GM23338 (cell line): ENCODE results near the gene ACOT13. TPM values are rescaled to one million over a fixed set of nuclear protein-coding genes. Genes with fewer than 3 reads are reported as not detected.
A peak's percentile ranks its signal among the peaks of the same experiment; 100 is the strongest.

ENCODE experiments used
- ATAC-seq: fragments of 200-7000 bp; cut with Tn5 transposase; 3 replicates; pipeline ENCODE4 v1.9.1; 2020
- DNase-seq: peaks from one replicate; pipeline ENCODE4 v3.0.0-alpha.2; 2015; ENCODE audit warnings: low spot score
- H2AFZ ChIP-seq: fragments of 200-600 bp; sonication (generic); 2 replicates; pipeline ENCODE4 v1.8.0; 2016; ENCODE audit warnings: antibody characterized with exemption, mild to moderate bottlenecking, moderate library complexity
- H3F3A ChIP-seq: fragments of 200-600 bp; sonication (generic); replicated peaks from 2 replicates; pipeline ENCODE4 v1.8.0; 2017; ENCODE audit warnings: antibody characterized with exemption, mixed run types, low read depth
- H3K27ac ChIP-seq: fragments of 200-600 bp; sonication (generic); 2 replicates; pipeline ENCODE4 v1.6.1; 2016; ENCODE audit warnings: low read depth
- H3K27me3 ChIP-seq: fragments of 200-600 bp; sonication (generic); 2 replicates; pipeline ENCODE4 v1.8.0; 2016; ENCODE audit warnings: mild to moderate bottlenecking, mixed run types, moderate library complexity; ENCODE audit not compliant: insufficient read depth
- H3K36me3 ChIP-seq: fragments of 200-600 bp; sonication (generic); 2 replicates; pipeline ENCODE4 v1.8.0; 2016; ENCODE audit warnings: mild to moderate bottlenecking; ENCODE audit not compliant: insufficient read depth
- H3K4me1 ChIP-seq: fragments of 200-600 bp; sonication (generic); 2 replicates; pipeline ENCODE4 v1.8.0; 2016; ENCODE audit warnings: mild to moderate bottlenecking, moderate library complexity; ENCODE audit not compliant: insufficient read depth
- H3K4me2 ChIP-seq: fragments of 200-600 bp; sonication (generic); 2 replicates; pipeline ENCODE4 v1.7.1; 2017; ENCODE audit warnings: mixed run types
- H3K4me3 ChIP-seq: fragments of 200-600 bp; sonication (generic); 2 replicates; pipeline ENCODE4 v1.6.1; 2016; ENCODE audit warnings: mixed run types
- H3K79me2 ChIP-seq: fragments of 200-600 bp; sonication (generic); replicated peaks from 2 replicates; pipeline ENCODE4 v1.8.0; 2017; ENCODE audit warnings: mild to moderate bottlenecking; ENCODE audit not compliant: insufficient read depth
- H3K9me2 ChIP-seq: fragments of 200-600 bp; sonication (generic); 2 replicates; pipeline ENCODE4 v1.8.0; 2017; ENCODE audit not compliant: insufficient read depth
- H4K20me1 ChIP-seq: fragments of 200-600 bp; sonication (generic); replicated peaks from 2 replicates; pipeline ENCODE4 v1.8.0; 2017; ENCODE audit warnings: mild to moderate bottlenecking; ENCODE audit not compliant: insufficient read depth
- H3K27ac Mint-ChIP-seq: 2 replicates; pipeline ENCODE4 v1.8.0; 2020; ENCODE audit warnings: inconsistent platforms, mild to moderate bottlenecking, moderate library complexity, mixed read lengths
- H3K27me3 Mint-ChIP-seq: 3 replicates; pipeline ENCODE4 v1.8.0; 2022; ENCODE audit warnings: low read depth, mild to moderate bottlenecking, moderate library complexity, mixed read lengths, inconsistent platforms; ENCODE audit not compliant: insufficient read depth, poor library complexity
- H3K36me3 Mint-ChIP-seq: 3 replicates; pipeline ENCODE4 v1.8.0; 2021; ENCODE audit warnings: low read depth, mild to moderate bottlenecking, inconsistent platforms, moderate library complexity, mixed read lengths
- H3K4me1 Mint-ChIP-seq: 3 replicates; pipeline ENCODE4 v1.8.0; 2020; ENCODE audit warnings: mild to moderate bottlenecking, inconsistent platforms, mixed read lengths
- H3K4me3 Mint-ChIP-seq: 3 replicates; pipeline ENCODE4 v1.8.0; 2021; ENCODE audit warnings: moderate library complexity, mild to moderate bottlenecking, inconsistent platforms, mixed read lengths
- H3K9me3 Mint-ChIP-seq: 3 replicates; pipeline ENCODE4 v1.8.0; 2020; ENCODE audit warnings: moderate library complexity, mild to moderate bottlenecking, inconsistent platforms, mixed read lengths
- ETS1 ChIP-seq: IDR thresholded peaks from 2 replicates; pipeline ENCODE4 v1.6.1; 2016; ENCODE audit warnings: antibody characterized with exemption
- EZH2 ChIP-seq: fragments of 200-600 bp; sonication (generic); IDR thresholded peaks from one replicate; pipeline ENCODE4 v1.8.0; 2017; ENCODE audit warnings: antibody characterized with exemption, mild to moderate bottlenecking, low read depth; ENCODE audit not compliant: unreplicated experiment
- NANOG ChIP-seq: IDR thresholded peaks from 2 replicates; pipeline ENCODE4 v1.6.1; 2016; ENCODE audit warnings: antibody characterized with exemption, borderline replicate concordance
- REST ChIP-seq: IDR thresholded peaks from one replicate; pipeline ENCODE4 v1.6.1; 2018; ENCODE audit warnings: antibody characterized with exemption; ENCODE audit not compliant: unreplicated experiment
- STAT1 ChIP-seq: IDR thresholded peaks from one replicate; pipeline ENCODE4 v1.6.1; 2016; ENCODE audit warnings: antibody characterized with exemption; ENCODE audit not compliant: unreplicated experiment
- ZNF114 ChIP-seq: fragments of 250-450 bp; sonication (Bioruptor Pico); IDR thresholded peaks from 2 replicates; pipeline ENCODE4 v1.5.0; 2020; ENCODE audit warnings: mild to moderate bottlenecking, moderate library complexity
- ZNF462 ChIP-seq: fragments of 250-450 bp; sonication (Bioruptor Pico); IDR thresholded peaks from 2 replicates; pipeline ENCODE4 v1.5.0; 2020; ENCODE audit warnings: mild to moderate bottlenecking, moderate library complexity
- polyA plus RNA-seq: library from polyadenylated mRNA; unstranded; fragments of >200 nt; fragmentation: Nextera tagmentation; extraction: Ambion mirVana; gene quantifications from 2 replicates; pipeline ENCODE4 v1.2.1, GENCODE V29; 2016
- total RNA-seq: library from RNA; depleted of rRNA; stranded (reverse); fragments of >200 nt; shearing (Covaris generic); gene quantifications from 2 replicates; pipeline ENCODE4 v1.2.3, GENCODE V29; 2014

The ACOT13 gene
- total and polyA plus RNA-seq, 2 experiments from 2014 or later: 17.8 to 175 TPM

GRCh38 chr6:24631671-24632070 is 35.2 kb upstream of the ACOT13 start (continued):
- TF ChIP-seq REST (no peak), ZNF114 (CRISPR knock-in tag) (no peak), STAT1 (no peak)

GRCh38 chr6:24632573-24632972 is 34.3 kb upstream of the ACOT13 start:
- DNase-seq (no peak), ATAC-seq (peak; percentile 50; the same call in 2 of the 3 replicates)
- Histone ChIP-seq H3K4me2 (no peak overlapping the region), H4K20me1 (no peaks in the 10 kb centered on the region), H3K27ac (no peak overlapping the region), H3K4me1 (peaks cover 15% of the 10 kb centered on the region; the same call in 1 of the 2 replicates), H2AFZ (peak overlapping the region; percentile 61), H3K27me3 (no peaks in the 10 kb centered on the region), H3K36me3 (no peaks in the 10 kb centered on the region), H3K79me2 (no peaks in the 10 kb centered on the region), H3K9me2 (no peaks in the 10 kb centered on the region), H3F3A (no peaks in the 10 kb centered on the region), H3K4me3 (no peak overlapping the region)
- Mint-ChIP-seq H3K27me3 (no peaks in the 10 kb centered on the region), H3K27ac (no peak overlapping the region), H3K4me1 (peaks cover 31% of the 10 kb centered on the region), H3K9me3 (0 out of 3 replicates have a peak, but pooled peaks cover 4% of the 10 kb centered on the region), H3K36me3 (peaks cover 10% of the 10 kb centered on the region; the same call in 1 of the 3 replicates), H3K4me3 (no peak overlapping the region)
- no peak for TF ChIP-seq ETS1

- Mint-ChIP-seq H3K27me3 (no peaks in the 10 kb centered on the region), H3K27ac (no peak overlapping the region), H3K9me3 (peaks cover 19% of the 10 kb centered on the region; the same call in 1 of the 3 replicates), H3K4me1 (peaks cover 18% of the 10 kb centered on the region), H3K4me3 (no peak overlapping the region), H3K36me3 (peaks cover 14% of the 10 kb centered on the region; the same call in 1 of the 3 replicates)
- DNase-seq (no peak), ATAC-seq (no peak)
- no peaks in the 10 kb centered on the region for H4K20me1 ChIP-seq
- H3K27me3 ChIP-seq: no peaks in the 10 kb centered on the region
- no peak overlapping the region for H3K4me3 ChIP-seq
- no peak overlapping the region for H3K27ac ChIP-seq
- no peak overlapping the region for H2AFZ ChIP-seq
- no peak overlapping the region for H3K4me2 ChIP-seq
- 0 out of 2 replicates have a peak, but pooled peaks cover 8% of the 10 kb centered on the region for H3K4me1 ChIP-seq
- H3F3A ChIP-seq: no peaks in the 10 kb centered on the region
- H3K79me2 ChIP-seq: no peaks in the 10 kb centered on the region
- no peaks in the 10 kb centered on the region for H3K36me3 ChIP-seq
- H3K9me2 ChIP-seq: no peaks in the 10 kb centered on the region
- TF ChIP-seq EZH2 (no peak), ZNF462 (CRISPR knock-in tag) (no peak), NANOG (no peak)
Observed at GRCh38 chr6:24636681-24637080, 30.2 kb upstream of the ACOT13 start.
